GM19372 (cell line): ENCODE data around the gene PTOV1.

Source experiments
- ATAC-seq: cut with Tn5 transposase; IDR thresholded peaks from one replicate; pipeline ENCODE4 v1.9.1; 2021; ENCODE audit warnings: mild to moderate bottlenecking, low read depth, moderate library complexity; ENCODE audit not compliant: unreplicated experiment

Gene PTOV1

GRCh38 chr19:49884760-49885159, 33.8 kb downstream of the PTOV1 start:
- ATAC-seq, result no peak

GRCh38 chr19:49887037-49887664, 36.2 kb downstream of the PTOV1 start:
- no peak for ATAC-seq

DNA sequence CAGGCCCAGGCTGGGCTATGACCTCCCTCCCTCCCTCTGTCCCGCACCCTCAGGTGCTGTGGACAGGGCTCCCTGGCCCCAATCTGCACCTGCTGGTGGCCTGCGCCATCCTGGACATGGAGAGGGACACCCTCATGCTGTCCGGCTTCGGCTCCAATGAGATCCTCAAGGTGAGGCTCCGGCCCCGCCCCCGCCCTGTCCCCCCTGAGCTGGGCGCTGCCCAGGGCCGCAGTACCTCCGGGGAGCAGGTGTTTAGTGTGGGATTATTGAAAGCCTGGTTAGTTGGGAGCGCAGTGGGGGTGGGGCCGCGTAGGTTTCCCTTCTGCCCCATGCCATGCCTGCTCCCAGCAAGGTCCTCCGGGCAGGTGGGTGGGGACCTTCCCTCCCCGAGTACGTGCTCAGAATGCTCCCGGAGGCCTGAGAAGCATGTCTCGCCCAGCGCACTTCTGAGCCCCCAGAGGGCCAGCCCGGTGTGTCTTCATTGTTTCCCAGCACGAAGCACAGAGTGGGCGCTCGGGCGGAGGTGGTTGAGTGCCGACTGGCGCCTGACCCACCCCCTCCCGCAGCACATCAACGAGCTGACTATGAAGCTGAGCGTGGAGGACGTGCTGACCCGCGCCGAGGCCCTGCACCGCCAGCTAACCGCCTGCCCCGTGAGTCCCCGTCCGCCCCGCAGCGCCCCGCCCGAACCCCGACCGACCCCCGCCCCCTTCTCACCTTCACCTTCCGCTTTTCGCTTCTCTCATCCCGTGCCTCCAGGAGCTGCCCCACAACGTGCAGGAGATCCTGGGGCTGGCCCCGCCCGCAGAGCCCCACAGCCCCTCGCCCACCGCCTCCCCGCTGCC, 36.9 kb downstream of the PTOV1 start:
- ATAC-seq, result no peak

- ATAC-seq, result no peak
These were observed 37.5 kb downstream of the PTOV1 start for GRCh38 chr19:49888510-49888824.

GRCh38 chr19:49889038-49889686, 38.2 kb downstream of the PTOV1 start:
- ATAC-seq, result no peak

DNA sequence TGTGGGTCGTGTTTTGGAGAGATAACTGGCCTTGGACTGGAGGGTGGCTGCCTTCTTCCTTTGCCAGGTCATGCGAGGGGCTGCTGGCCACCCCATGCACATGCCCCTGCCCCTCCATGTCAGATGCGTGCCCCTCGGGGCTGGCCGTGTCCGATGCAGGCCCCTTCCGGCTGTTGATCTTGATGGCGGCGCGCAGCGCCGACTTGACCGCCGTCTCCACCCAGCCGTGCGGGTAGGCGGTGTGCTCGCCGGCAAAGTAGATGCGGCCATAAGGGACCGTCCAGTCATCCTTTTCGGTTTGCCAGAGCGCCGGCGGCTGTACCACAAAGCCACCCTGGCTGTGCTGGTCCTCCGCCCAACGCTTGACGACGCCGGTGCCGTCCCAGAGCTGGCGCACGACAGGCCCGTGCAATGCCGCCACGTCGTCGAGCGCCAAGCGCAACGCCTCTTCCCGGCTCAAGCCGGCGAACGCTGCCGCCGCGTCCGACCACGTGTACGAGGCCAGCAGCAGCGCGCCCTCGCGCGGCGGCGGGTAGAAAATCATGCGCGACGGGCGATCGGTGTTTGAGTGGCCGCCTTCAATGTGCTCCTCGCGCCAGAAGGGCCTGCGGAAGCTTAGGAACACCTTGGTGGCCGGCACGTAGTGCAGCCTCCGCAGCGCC, 38.9 kb downstream of the PTOV1 start:
- no peak for ATAC-seq

DNA sequence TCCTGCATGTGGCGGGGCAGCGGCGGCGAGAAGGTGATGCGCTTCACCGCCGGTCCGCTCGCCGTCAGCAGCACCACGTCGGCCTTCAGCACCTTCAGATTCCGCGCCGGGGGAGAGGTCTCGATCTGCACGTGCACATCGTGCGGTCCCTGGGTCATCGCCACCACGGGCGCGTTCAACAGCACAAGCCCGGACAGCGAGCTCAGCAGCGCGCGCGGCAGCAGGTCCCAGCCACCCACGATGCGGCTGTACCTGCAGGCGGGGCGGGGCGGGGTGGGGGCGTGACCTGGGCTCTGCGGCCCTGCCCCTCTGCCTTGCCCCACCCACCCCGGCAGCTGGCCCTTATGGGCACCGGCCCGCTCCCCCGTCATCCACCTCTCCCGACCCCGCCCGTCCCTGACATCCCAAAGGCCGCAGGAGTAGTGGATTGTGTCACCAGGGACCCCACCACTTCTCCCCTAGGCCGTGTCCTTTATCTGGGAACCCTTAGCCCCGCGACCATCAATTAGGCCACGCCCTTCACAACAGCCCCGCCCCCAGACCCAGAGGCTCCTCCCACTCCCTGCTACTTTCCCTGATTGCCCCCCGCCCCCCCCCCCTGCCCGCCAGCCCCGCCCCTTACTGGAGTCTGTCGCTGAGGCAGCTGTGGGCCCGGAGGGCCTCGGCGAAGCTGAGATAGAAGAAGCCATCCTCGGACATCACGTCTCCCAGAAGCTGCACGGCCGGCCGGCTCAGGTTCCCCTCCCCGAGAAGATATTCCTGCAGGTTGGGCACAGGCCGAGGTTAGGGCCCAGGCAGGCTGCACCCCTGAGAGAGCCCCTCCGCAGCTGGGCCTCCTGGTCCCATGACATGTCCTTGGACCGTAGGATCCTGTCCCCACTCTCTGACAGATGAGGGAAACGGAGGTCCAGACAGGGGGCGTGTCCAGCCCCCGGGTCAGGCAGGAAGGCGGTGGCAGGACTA, 39.7 kb downstream of the PTOV1 start:
- ATAC-seq, result no peak

DNA sequence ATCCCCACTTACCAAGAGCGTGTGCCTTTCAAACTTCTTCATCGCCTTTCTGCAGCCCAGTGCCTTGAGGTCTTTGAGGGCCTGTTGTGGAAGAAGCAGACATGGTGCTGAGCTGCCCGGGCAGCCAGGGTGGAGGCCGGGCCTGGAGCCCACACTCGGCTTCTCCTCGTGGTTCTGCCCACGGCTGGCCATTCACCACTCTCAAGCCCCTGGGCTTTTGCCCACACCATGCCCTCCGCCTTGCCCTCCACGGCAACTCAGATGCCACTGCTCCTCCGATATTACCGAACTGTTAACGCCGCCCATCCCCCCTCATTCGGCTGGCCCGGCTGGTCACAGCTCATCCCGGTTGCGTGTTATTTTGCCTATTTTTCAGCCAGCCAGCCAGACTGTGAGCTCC, 40.4 kb downstream of the PTOV1 start:
- ATAC-seq, result no peak

DNA sequence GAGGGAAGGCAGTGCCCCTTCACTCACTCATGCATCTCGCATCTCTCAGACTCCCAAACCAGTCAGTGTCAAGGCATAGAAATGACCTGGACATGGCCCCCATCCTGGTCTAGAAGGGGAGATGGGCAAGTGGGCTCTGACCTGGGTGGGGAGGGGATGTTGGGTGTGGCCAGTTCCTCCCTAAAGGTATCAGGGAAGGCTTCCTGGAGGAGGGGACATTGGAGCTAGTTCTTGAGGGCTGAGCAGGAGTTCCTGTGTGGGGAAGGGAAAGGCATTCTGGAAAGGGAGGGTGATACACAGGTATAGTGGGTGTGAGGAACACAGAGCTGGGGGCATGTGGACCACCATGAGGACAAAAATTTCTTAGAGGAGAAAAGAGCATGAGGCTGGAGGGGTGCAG, 41.8 kb downstream of the PTOV1 start:
- ATAC-seq, result no peak

DNA sequence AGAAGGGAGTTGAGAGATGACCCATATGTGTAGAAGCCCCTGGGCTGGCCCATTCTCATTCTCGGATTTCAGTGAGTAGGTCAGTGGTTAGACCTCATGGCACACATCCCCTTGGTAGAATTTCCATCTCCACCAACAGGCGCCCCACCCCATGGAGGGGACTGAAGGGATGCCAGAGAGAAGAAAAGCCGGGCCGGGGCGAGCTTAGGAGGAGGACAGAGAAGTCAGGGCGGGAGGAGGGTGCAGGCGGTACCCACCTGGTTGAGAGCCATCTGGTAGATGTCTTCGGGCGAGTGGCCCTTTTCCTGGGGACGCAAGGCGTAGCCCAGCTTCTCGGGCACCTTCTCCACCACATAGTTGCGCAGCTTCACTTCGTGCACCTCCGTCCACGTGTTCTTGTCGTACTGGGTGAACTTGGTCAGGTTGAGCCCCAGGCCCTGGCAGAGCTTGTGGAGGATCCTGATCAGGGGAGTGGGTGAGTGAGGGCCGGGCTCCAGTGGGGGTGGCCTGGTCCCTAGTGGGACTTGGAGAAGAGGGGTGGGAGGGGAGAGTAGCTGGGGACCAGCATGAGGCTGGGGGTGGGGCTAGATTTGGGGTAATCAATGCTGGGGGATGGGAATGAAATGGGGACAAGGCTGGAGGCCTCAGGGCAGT, 43.2 kb downstream of the PTOV1 start:
- ATAC-seq, result no peak

- no peak for ATAC-seq
These were observed 44.1 kb downstream of the PTOV1 start for GRCh38 chr19:49894879-49895565.

DNA sequence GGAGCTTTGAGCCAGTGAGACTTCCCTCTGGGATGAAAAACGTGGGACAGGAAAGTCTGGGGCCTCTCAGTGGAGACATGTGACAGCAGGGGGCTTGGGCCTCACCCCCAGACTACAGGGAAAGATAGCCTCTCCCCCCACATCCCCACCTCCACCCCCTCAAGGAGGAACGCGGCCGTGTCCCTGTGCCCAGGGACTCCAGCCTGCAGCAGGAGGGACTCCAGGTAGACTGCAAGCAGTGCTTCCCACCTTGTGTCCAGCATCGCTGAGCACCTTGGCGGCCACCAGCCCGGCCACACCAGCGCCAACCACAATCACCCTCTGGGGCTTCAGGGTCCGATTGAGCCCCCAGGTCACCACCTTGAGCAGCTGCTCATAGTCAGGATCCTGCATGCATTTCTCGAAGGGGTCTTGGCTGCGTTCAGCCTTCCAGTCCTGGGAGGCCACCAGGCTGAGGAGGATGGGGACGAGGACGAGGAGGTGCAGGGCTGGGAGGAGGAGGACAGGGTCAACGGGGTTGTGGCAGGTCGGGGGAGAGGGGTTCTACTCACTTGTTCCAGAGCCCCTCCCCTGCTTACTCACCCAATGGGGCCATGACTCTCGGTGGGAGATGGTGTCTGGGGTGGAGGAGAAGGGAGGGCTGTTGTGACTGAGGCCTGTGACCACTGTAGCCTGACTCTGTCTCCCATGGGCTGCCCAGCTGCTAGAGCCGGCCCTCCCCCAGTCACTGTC, 44.8 kb downstream of the PTOV1 start:
- ATAC-seq, result no peak

DNA sequence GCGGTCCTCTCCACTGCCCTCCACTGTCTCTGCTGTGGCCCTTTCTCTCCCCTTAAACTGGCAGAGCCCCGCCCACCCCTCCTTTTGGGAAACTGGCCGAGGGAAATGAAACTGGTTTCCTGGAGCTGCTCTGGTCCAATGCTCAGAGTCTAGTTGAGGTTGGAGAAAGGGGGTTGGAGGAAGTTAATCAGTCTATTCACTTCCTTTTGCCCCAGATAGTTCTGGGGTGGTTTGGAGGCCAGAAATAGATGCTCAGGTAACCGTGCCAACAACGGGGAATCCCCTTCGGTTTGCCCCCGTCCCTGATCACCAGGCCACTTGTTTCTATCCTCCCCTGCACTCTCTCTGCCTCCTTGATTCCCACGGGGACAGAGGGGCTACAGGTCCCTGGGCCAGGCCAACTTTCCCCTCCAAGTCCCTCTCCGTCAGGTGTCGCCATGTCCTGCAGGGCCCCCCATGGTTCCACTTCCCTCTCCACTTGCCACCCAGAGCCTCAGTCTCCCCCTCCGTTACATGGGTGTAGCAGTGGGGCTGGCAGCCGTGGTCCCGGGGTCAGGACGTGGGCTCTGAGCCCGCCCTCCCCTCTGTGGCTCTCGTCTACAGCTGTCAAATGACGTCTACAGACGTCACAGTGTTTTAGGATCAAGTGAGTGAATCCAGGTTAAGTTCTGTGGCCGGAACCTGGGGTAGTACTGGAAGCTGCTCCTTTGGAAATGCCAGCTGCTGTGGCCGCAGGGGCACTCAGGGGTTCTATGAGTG, 46.1 kb downstream of the PTOV1 start, which contains the start of gene IL4I1:
Gene IL4I1 (minus strand): TSS at position 25 of the 759 bp plus-strand sequence. CDS start 727 bp downstream, outside the sequence.
- no peak for ATAC-seq

DNA sequence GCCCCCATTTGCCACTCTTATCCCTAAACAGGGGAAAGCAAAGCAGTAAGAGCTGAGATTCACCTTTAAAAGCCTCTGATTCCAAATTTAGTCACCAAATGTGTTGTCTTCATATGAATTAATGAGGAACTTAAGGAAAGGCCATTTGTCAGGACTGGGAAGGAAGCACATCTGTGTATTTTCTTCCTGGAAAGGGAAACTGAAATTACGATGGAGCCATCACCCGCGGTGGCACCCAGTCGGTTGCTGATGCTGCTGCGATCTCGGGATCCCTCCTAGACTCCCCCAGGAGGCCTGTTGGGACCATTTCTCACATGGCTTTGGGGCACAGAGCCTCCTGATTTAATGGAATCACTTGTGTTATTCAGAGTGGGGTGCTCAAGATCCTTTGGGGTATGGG, 53.2 kb downstream of the PTOV1 start:
- ATAC-seq, result no peak

DNA sequence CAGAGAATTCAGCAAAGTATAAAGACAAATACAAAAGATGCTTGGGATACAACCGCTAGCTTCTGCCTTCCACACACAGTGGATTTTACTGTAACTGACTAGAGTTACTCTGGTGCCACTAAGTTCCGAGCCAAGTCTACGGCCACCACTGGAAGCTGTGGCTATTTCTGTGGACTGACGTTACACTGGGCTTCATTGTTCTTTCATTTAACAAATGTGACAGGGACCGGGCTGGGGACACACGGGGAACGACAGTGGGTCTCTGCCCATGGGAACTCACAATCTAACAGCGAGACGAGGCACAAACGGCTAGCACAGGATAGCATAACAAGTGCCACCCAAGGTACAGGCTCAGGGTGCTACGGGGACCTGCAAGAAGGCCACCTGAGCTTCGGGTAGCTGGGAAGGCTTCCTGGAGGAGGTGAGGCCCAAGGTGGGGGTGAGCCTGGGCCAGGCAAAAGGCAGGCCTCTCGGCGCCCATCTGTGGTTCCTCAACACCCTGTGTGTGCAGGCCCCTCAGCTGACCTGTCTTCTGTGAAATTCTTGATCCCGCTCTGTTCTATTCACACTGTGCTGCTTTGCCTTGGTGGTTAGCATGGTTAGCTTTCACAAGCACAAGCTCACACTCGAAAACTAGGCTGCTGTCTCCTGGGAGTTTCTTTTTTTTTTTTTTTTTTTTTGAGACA, 56.1 kb downstream of the PTOV1 start:
- no peak for ATAC-seq

GRCh38 chr19:49907745-49908446, 56.9 kb downstream of the PTOV1 start:
- no peak for ATAC-seq
